Keratinocyte (primary cell): ENCODE results near the gene LRRC37A2. TPM values are rescaled to one million over a fixed set of nuclear protein-coding genes. Genes with fewer than 3 reads are reported as not detected.
"Not testable (repeated sequence)": the region's sequence is repeated elsewhere in the genome, so short reads cannot be mapped to it uniquely, and the experiment has no call there.

ENCODE experiments used
- DNase-seq: peaks from one replicate; pipeline ENCODE4 v3.0.0-alpha.2; 2011; ENCODE audit warnings: low read depth, missing footprints, low spot score
- FAIRE-seq: peaks from 2 replicates; lab custom pipeline; 2011; peaks lifted over from hg19 to GRCh38; lab: Jason Lieb, UNC
- H2AFZ ChIP-seq: 2 replicates; pipeline ENCODE4 v1.6.0; 2012; ENCODE audit warnings: low read length, control low read depth, inconsistent platforms; ENCODE audit not compliant: control insufficient read depth
- H3K27ac ChIP-seq: 2 replicates; pipeline ENCODE4 v1.5.1; 2011; ENCODE audit warnings: low read length; ENCODE audit not compliant: control insufficient read depth, insufficient read depth
- H3K27me3 ChIP-seq: 3 replicates; pipeline ENCODE4 v1.6.0; 2011; ENCODE audit warnings: low read length; ENCODE audit not compliant: control insufficient read depth, insufficient read depth; ENCODE audit errors: extremely low read depth
- H3K36me3 ChIP-seq, 2 experiments: 2 replicates in 1 of 2; 3 replicates in 1 of 2; pipeline ENCODE4 v1.5.1; 2011; ENCODE audit warnings: low read length in 2 of 2, mild to moderate bottlenecking in 1 of 2; ENCODE audit not compliant: control insufficient read depth in 2 of 2, insufficient read depth in 2 of 2; ENCODE audit errors: extremely low read depth in 1 of 2
- H3K4me1 ChIP-seq: 3 replicates; pipeline ENCODE4 v1.5.1; 2011; ENCODE audit warnings: low read length; ENCODE audit not compliant: control insufficient read depth, insufficient read depth; ENCODE audit errors: extremely low read depth
- H3K4me2 ChIP-seq: 3 replicates; pipeline ENCODE4 v1.6.0; 2011; ENCODE audit warnings: low read depth, low read length; ENCODE audit not compliant: control insufficient read depth, insufficient read depth; ENCODE audit errors: extremely low read depth
- H3K4me3 ChIP-seq, 3 experiments: fragments of 200-600 bp in 1 of 3; sonication (generic) in 1 of 3; 2 replicates in 2 of 3; 3 replicates in 1 of 3; pipeline ENCODE4 v1.5.1; 2011 to 2016; ENCODE audit warnings: low read length in 3 of 3, mild to moderate bottlenecking in 3 of 3, control low read depth in 2 of 3, inconsistent platforms in 1 of 3, low read depth in 1 of 3, mixed read lengths in 1 of 3, mixed run types in 1 of 3, moderate library complexity in 1 of 3; ENCODE audit not compliant: control insufficient read depth in 2 of 3, insufficient read depth in 2 of 3; ENCODE audit errors: extremely low read depth in 1 of 3
- H3K79me2 ChIP-seq: 2 replicates; pipeline ENCODE4 v1.6.0; 2012; ENCODE audit warnings: low read length; ENCODE audit not compliant: control insufficient read depth, insufficient read depth
- H3K9ac ChIP-seq: 3 replicates; pipeline ENCODE4 v1.6.0; 2011; ENCODE audit warnings: low read length; ENCODE audit not compliant: control insufficient read depth, insufficient read depth; ENCODE audit errors: extremely low read depth
- H3K9me1 ChIP-seq: 3 replicates; pipeline ENCODE4 v1.6.0; 2011; ENCODE audit warnings: low read length; ENCODE audit not compliant: control insufficient read depth, insufficient read depth; ENCODE audit errors: extremely low read depth
- H3K9me3 ChIP-seq: 2 replicates; pipeline ENCODE4 v1.5.1; 2012; ENCODE audit warnings: low read depth, low read length; ENCODE audit not compliant: control insufficient read depth
- H4K20me1 ChIP-seq: 3 replicates; pipeline ENCODE4 v1.6.0; 2011; ENCODE audit warnings: low read length; ENCODE audit not compliant: control insufficient read depth, insufficient read depth; ENCODE audit errors: extremely low read depth
- dilution Hi-C: fragments of 300-500 bp; cut with MboI; formaldehyde crosslinking; loops from one replicate; pipeline ENCODE4 v1.7.0; 2020; ENCODE audit warnings: low sequenced_read_pairs; ENCODE audit not compliant: extremely low pct_ligation_motif_present
- polyA plus RNA-seq, 5 experiments: library from polyadenylated mRNA; depleted of rRNA in 3 of 5; stranded (reverse) in 3 of 5; stranded (forward) in 1 of 5; unstranded in 1 of 5; fragments of >200 nt; gene quantifications; 1 replicate in 1 of 5; 2 replicates in 3 of 5; 3 replicates in 1 of 5; pipeline versions ENCODE4 v1.2.1 to v1.2.3, GENCODE V29; 2011 to 2012; ENCODE audit warnings: missing spikeins in 2 of 5, low read depth in 1 of 5, low replicate concordance in 1 of 5

The LRRC37A2 gene
- polyA plus RNA-seq, 1 donor (not counting 4 experiments of a cell fraction or from before 2014, with no cell fraction given): 6.2 TPM

DNA sequence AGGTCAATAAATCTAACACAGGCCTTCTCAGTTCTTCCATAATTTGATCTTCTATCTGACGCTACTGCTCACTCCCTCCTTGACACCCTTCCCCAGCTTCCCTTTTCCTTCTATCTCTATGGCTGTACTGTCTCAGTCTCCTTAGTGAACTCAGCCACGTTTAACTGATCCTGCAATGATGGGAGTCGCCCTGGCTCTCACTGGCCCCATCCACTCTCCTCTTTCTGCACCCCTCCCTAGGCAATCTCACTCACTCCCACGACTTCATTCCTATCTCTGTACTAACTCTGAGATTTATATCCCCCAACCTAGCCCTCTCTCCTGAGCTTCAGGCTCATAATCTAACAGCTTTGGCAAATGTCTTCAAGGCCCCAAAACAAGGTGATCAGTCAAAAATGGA lies 59.5 kb downstream of the LRRC37A2 start:
- H3K9me3 ChIP-seq, H3K36me3 ChIP-seq, H3K27me3 ChIP-seq, H3K27ac ChIP-seq, H3K4me2 ChIP-seq, H3K4me3 ChIP-seq, H4K20me1 ChIP-seq, H3K9me1 ChIP-seq, H2AFZ ChIP-seq, FAIRE-seq, H3K79me2 ChIP-seq, H3K9ac ChIP-seq, H3K4me1 ChIP-seq, DNase-seq, dilution Hi-C loops: not testable (repeated sequence)

DNA sequence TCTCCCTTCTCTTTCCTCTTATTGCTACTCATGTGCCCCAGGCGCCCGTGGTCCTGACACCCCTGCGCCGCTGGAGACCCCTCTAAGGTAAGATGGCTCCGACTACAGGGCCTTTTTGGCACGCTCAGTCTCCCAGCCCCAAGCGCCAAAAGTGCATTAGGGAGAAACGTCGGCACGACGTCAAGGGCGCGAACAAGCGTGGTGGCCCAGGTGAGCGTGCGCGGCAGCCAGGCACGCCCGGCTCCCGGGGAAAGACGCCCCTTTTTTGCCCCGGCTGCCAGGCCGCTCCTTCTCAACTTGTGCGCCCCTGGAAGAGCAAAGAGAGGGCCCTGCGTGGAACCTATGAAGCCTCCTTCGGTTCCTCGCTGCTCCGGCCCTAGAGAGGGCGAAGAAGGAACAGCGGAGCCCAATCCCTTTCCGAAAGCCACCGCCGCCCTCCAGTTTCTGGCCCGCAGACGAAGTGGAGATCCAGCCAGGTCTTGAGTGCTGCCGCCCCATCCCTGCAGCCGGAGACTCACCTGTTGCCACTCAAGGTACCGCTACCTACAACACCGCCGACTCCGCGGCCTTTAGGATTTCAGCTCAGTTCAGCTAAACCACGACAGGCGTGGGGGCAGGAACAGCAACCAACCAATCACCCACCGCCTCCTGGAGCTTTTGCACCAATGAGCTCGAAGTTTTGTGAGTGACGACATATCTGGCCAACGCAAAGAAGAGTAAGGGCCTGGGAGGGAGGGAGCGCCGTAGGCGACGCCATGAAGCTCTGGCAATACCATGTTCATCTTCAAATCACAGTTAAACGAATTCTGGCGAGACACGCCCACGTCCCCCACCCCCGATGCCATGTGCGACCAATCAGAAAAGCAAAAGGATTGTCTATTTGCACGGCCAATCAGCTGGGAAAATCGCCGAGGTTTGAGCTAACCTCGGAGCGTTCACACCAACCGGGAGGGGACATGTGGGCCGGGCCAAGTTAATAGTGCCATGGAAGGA lies 67.1 kb downstream of the LRRC37A2 start, which contains the start of gene ARL17A:
Gene ARL17A, minus strand, starts transcription at position 609 of the 993 bp plus-strand sequence. CDS start 3,369 bp downstream, outside the sequence.
- H3K9me3 ChIP-seq, H3K27ac ChIP-seq, H3K4me1 ChIP-seq, H3K27me3 ChIP-seq, H3K9me1 ChIP-seq, H4K20me1 ChIP-seq, dilution Hi-C loops, H3K4me3 ChIP-seq, H3K9ac ChIP-seq, H3K79me2 ChIP-seq, DNase-seq, H3K36me3 ChIP-seq, H2AFZ ChIP-seq, H3K4me2 ChIP-seq: not testable (repeated sequence)
- peak; percentile 99 for FAIRE-seq

DNA sequence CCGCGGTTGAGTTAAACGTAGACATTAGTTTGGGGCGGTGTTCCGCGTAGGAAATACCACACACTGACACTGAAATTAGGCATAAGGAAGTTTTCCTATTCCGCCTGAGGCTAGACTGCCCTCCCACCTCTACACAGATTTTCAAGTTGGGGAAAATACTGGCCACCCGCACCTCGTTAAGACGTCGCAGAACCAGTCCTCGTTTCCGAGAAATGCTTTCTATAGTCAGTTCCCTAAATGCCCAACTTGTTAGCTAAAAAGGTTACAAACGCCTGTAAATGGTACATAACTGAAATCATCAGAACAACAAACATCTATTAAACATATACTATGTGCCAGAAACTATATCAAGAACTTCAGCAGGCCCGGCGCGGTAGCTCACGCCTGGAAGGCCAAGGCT lies 67.8 kb downstream of the LRRC37A2 start:
- H4K20me1 ChIP-seq, H3K9me1 ChIP-seq, H3K4me3 ChIP-seq, H3K79me2 ChIP-seq, H3K4me1 ChIP-seq, H3K36me3 ChIP-seq, FAIRE-seq, H2AFZ ChIP-seq, dilution Hi-C loops, H3K9ac ChIP-seq, H3K4me2 ChIP-seq, H3K27me3 ChIP-seq, H3K9me3 ChIP-seq, DNase-seq, H3K27ac ChIP-seq: not testable (repeated sequence)

DNA sequence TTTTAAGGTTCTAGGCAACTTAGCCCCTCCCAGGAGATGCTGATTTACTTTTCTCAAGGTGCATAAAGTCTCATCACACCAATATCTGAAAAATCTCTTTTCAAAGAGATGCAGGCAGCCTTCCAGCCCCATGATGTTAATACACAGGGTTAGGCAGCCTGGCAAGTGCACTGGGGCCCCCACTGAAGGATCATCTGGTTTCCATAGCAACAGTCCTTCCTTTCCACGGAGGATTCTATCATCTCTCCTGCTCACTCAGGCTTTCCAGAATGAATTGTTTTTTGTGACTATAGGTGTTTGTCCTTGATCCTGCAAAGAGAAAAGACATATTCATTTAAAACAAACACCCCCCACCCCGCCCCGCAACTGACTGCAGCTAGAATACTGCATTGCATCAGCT lies 73.2 kb downstream of the LRRC37A2 start:
- H2AFZ ChIP-seq, dilution Hi-C loops, H3K36me3 ChIP-seq, DNase-seq, H3K27me3 ChIP-seq, H3K4me2 ChIP-seq, H3K9me1 ChIP-seq, H3K9me3 ChIP-seq, H3K27ac ChIP-seq, H3K4me1 ChIP-seq, H3K9ac ChIP-seq, H4K20me1 ChIP-seq, H3K4me3 ChIP-seq, H3K79me2 ChIP-seq: not testable (repeated sequence)
- peak; percentile 57 for FAIRE-seq
